Ovary (tissue), 9 donors: ENCODE data around the gene FBXL17. TPM values are rescaled to one million over a fixed set of nuclear protein-coding genes. Genes with fewer than 3 reads are reported as not detected.

Experiments
- DNase-seq, 5 donors: peaks; one replicate each; pipeline ENCODE4 v3.0.0-alpha.2; 2019 to 2020
- H3K27ac ChIP-seq, 2 donors: fragments of 200-600 bp; one replicate each; pipeline versions ENCODE4 v1.5.1 to v1.8.0; 2019 to 2022
- H3K27me3 ChIP-seq: fragments of 200-600 bp; one replicate; pipeline ENCODE4 v1.8.0; 2022
- H3K36me3 ChIP-seq: fragments of 200-600 bp; sonication (generic); one replicate; pipeline ENCODE4 v1.5.1; 2019
- H3K4me1 ChIP-seq: one replicate; pipeline ENCODE4 v1.8.1; 2013; ENCODE audit warnings: mild to moderate bottlenecking, moderate library complexity; ENCODE audit not compliant: insufficient read depth
- H3K4me3 ChIP-seq: fragments of 200-600 bp; sonication (generic); one replicate; pipeline ENCODE4 v1.5.1; 2017
- H3K9me3 ChIP-seq, 2 donors: fragments of 200-600 bp in 1 of 2; sonication (generic) in 1 of 2; one replicate each; pipeline versions ENCODE4 v1.5.1 to v1.8.1; 2013 to 2019; ENCODE audit warnings: mild to moderate bottlenecking in 1 of 2, moderate library complexity in 1 of 2
- CTCF ChIP-seq, 3 donors: fragments of 450-650 bp in 2 of 3; fragments of 200-600 bp in 1 of 3; IDR thresholded peaks; one replicate each; pipeline versions ENCODE4 v1.5.1 to v1.8.0; 2016 to 2022; ENCODE audit warnings: antibody characterized with exemption in 3 of 3, mild to moderate bottlenecking in 1 of 3
- EP300 ChIP-seq: sonication (generic); formaldehyde crosslinking; IDR thresholded peaks from one replicate; pipeline ENCODE4 v1.6.1; 2017; ENCODE audit warnings: antibody characterized with exemption
- POLR2A ChIP-seq: fragments of 450-650 bp; IDR thresholded peaks from one replicate; pipeline ENCODE4 v1.6.1; 2017; ENCODE audit warnings: antibody characterized with exemption, mild to moderate bottlenecking, moderate library complexity
- WGBS, 3 donors: extraction: QIAGEN DNeasy Blood & Tissue Kit in 1 of 3; methylation state at CpG; one replicate each; pipeline versions ENCODE4 v1.1.5 to v1.1.7; 2013 to 2017; 5-methylcytosine and 5-hydroxymethylcytosine counted together
- intact Hi-C, 4 donors: fragments of 100-400 bp; cut with DNase I; formaldehyde crosslinking; loops; one replicate each; pipeline versions ENCODE4 v1.11.0 to v1.15.1; 2022 to 2023
- polyA plus RNA-seq, 2 donors: library from polyadenylated mRNA; stranded (reverse); fragments of 200-250 nt in 1 of 2; fragments of 350-450 nt in 1 of 2; fragmentation: Illumina TruSeq in 1 of 2; extraction: RNeasy Lipid Tissue Mini Kit (QIAGEN cat#74804) in 1 of 2; gene quantifications; one replicate each; pipeline ENCODE4 v1.2.3, GENCODE V29; 2013 to 2014
- total RNA-seq, 7 donors: library from RNA; depleted of rRNA in 2 of 7; stranded (reverse); fragments of >200 nt in 2 of 7; fragmentation: NEBNext Ultra II Directional in 3 of 7; extraction: Animal tissue kit (Norgen Biotek cat#: 25700) in 3 of 7; gene quantifications; one replicate each; pipeline versions ENCODE4 v1.1.0 to v1.2.4, GENCODE V29; 2016 to 2023
- donor health status: DM: no; HTN: no; CAD: no; lungs with moderate emphysema.
- donor health status: DM: no; HTN: no; CAD: no.
- donor health status: Bipolar disorder and iron deficiency.
- donor health status: DM: yes; HTN: yes; CAD: no.
- donor health status: DM: no; HTN: no; CAD: no.
- donor health status: DM: yes; HTN: yes; CAD: no.

The FBXL17 gene
- total and polyA plus RNA-seq, 9 donors, result 6.8 to 20.4 (median 15.9) TPM

DNA sequence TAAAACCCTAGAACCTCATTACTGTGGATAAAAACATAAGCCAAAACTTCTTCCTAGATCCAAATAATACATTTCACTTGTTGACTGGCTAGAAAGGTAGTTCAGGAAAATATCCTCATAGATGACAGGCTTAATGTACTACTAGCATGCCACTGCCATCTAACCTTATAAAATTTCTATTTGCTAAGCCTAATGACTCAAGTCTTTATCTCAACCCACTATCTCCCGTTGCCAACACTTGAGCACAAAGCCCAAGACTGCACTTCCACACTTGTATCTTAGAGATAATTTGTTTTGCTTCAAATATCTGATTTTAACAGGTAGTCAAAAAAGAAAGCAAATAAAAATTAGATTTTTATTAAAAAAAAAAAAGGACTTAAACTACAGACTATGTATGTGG, 42.7 kb downstream of the FBXL17 start:
- no peak for DNase-seq
- no peaks in the 10 kb centered on the region for H3K4me1 ChIP-seq
- no peaks in the 10 kb centered on the region for H3K27me3 ChIP-seq
- intact Hi-C loops, result loop anchor here in 1 of 4 donors (5.0 kb wide), 1 partner anchor 78 kb away; no protein-coding TSS in a partner anchor
- H3K9me3 ChIP-seq, result no peaks in the 10 kb centered on the region
- TF ChIP-seq POLR2A (no peak), EP300 (no peak), CTCF (IDR thresholded peaks at IDR 0.05) (no peak)
- no peak overlapping the region for H3K27ac ChIP-seq
- 90 to 92% (median 90%) methylated on average over 1 of the region's 1 CpG for WGBS, 3 donors
- H3K36me3 ChIP-seq, result no peaks in the 10 kb centered on the region
- H3K4me3 ChIP-seq, result no peak overlapping the region

DNA sequence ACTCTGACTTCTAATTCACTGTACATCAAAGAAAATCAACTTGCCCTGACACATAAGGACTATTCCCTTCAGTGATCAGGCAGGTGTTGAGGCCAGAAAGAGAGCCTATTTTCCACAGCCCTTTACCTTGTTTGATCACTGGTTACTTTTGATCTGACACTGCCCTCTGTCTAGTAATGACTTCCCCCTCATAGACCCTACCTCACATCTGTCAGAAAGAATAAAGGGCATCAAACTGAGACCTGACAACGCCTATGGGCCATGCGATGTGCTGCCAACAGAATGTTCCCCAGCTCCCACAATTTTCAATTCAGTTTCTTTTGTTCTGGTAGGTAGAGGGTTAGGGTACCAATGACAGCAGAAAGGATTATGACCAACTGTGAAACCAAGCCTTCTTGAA, 47.7 kb downstream of the FBXL17 start:
- no peak for DNase-seq
- WGBS, 3 donors, result 97 to 99% (median 98%) methylated on average over 2 of the region's 2 CpGs
- TF ChIP-seq POLR2A (no peak), EP300 (no peak), CTCF (IDR thresholded peaks at IDR 0.05) (no peak)
- Histone ChIP-seq H3K27ac (no peak overlapping the region), H3K36me3 (no peaks in the 10 kb centered on the region), H3K4me1 (no peaks in the 10 kb centered on the region), H3K9me3 (no peaks in the 10 kb centered on the region), H3K27me3 (no peaks in the 10 kb centered on the region), H3K4me3 (no peak overlapping the region)
- intact Hi-C loops, result no loop called here

DNA sequence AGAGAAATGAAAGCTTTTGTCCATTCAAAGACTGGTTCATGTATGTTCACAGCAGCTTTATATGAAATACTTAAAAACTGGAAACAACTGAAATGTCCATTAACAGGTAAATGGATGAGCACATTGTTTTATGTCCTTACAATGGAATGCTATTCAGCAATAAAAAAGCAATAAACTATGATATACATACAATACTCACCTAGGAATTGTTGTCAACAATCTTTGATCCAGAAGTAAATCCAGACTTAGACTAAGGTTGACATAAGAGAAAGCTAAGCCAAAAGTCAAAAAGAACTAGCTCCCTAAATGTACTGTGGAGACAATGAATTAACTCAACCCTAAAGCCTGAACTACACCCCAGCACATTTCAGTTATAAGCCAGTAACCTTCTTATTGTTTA, 54.9 kb downstream of the FBXL17 start:
- H3K27me3 ChIP-seq, result no peaks in the 10 kb centered on the region
- H3K9me3 ChIP-seq, result no peaks in the 10 kb centered on the region
- TF ChIP-seq EP300 (no peak), CTCF (IDR thresholded peaks at IDR 0.05) (no peak), POLR2A (no peak)
- no peaks in the 10 kb centered on the region for H3K36me3 ChIP-seq
- intact Hi-C loops, result no loop called here
- DNase-seq, result no peak
- no peak overlapping the region for H3K4me3 ChIP-seq
- H3K27ac ChIP-seq, result no peak overlapping the region
- no peaks in the 10 kb centered on the region for H3K4me1 ChIP-seq

DNA sequence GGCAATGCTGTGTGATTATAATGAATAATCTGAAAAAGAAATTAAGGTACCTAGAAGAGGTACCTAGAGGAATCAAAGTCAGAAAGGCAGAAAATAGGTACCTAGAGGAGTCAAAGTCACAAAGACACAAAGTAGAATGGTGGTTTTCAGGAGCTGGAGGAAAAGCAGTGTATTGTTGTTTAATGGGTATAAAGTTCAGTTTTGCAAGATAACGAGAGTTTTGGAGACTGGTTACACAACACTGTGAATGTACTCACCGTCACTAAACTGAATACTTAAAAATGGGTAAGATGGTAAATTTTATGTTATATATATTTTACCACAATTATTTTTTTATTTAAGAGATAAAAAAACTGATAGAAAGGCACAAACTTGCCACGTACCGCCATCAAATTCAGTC, 57.0 kb downstream of the FBXL17 start:
- TF ChIP-seq EP300 (no peak), CTCF (IDR thresholded peaks at IDR 0.05) (no peak), POLR2A (no peak)
- DNase-seq, result no peak
- no peaks in the 10 kb centered on the region for H3K9me3 ChIP-seq
- H3K4me1 ChIP-seq, result no peaks in the 10 kb centered on the region
- 98 to 99% (median 99%) methylated on average over 4 of the region's 4 CpGs for WGBS, 3 donors
- H3K27ac ChIP-seq, result no peak overlapping the region
- no peak overlapping the region for H3K4me3 ChIP-seq
- H3K27me3 ChIP-seq, result no peaks in the 10 kb centered on the region
- intact Hi-C loops, result no loop called here
- H3K36me3 ChIP-seq, result no peaks in the 10 kb centered on the region

DNA sequence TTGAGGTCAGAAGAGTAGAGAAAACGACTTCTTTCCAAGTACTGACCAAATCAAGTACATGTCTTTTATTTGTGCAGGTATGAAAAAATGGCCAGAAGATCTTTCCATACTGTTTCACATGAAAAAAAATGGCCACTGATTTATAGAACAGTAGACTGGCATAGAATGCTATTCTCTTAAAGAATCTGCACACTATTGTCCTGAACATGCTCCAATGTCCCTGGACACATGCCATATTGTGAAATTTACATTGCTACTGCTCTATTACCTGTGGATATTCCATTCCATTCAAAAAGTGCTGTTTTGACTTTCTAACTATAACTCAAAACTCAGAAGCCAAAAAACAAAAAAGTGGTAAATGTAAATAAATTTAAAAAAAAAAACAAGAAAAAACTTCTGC, 60.6 kb downstream of the FBXL17 start:
- H3K27me3 ChIP-seq, result no peaks in the 10 kb centered on the region
- intact Hi-C loops, result no loop called here
- H3K27ac ChIP-seq, result no peak overlapping the region
- TF ChIP-seq EP300 (no peak), POLR2A (no peak), CTCF (IDR thresholded peaks at IDR 0.05) (no peak)
- no peak for DNase-seq
- no peaks in the 10 kb centered on the region for H3K4me1 ChIP-seq
- 90 to 94% (median 92%) methylated on average over 1 of the region's 1 CpG for WGBS, 3 donors
- no peaks in the 10 kb centered on the region for H3K9me3 ChIP-seq
- no peaks in the 10 kb centered on the region for H3K36me3 ChIP-seq
- no peak overlapping the region for H3K4me3 ChIP-seq
